Progenitor cell of endocrine pancreas (in vitro differentiated cells): ENCODE measurements around the gene KARS1. TPM values are rescaled to one million over a fixed set of nuclear protein-coding genes. Genes with fewer than 3 reads are reported as not detected.

ENCODE experiments used
- DNase-seq: peaks from one replicate; pipeline ENCODE4 v3.0.0; 2021; ENCODE audit warnings: low spot score; ENCODE audit not compliant: unreplicated experiment
- H3K27ac Mint-ChIP-seq: 2 replicates; pipeline ENCODE4 v1.8.0; 2021; ENCODE audit warnings: mild to moderate bottlenecking, moderate library complexity, mixed read lengths
- H3K27me3 Mint-ChIP-seq: 2 replicates; pipeline ENCODE4 v1.8.0; 2021; ENCODE audit warnings: mixed read lengths
- H3K36me3 Mint-ChIP-seq: 2 replicates; pipeline ENCODE4 v1.8.0; 2022; ENCODE audit warnings: mixed read lengths; ENCODE audit not compliant: insufficient read depth
- H3K4me1 Mint-ChIP-seq: 2 replicates; pipeline ENCODE4 v1.8.0; 2021; ENCODE audit warnings: low read depth, mixed read lengths
- H3K4me3 Mint-ChIP-seq: 2 replicates; pipeline ENCODE4 v1.8.0; 2021; ENCODE audit warnings: low read depth, mild to moderate bottlenecking, moderate library complexity, mixed read lengths
- H3K9me3 Mint-ChIP-seq: 2 replicates; pipeline ENCODE4 v1.8.0; 2021; ENCODE audit warnings: low read depth, mixed read lengths
- CTCF ChIP-seq: fragments of 200-600 bp; sonication (generic); IDR thresholded peaks from one replicate; pipeline ENCODE4 v1.5.0; 2021; ENCODE audit warnings: antibody characterized with exemption, mild to moderate bottlenecking; ENCODE audit not compliant: unreplicated experiment
- total RNA-seq: library from RNA; stranded (reverse); gene quantifications from 2 replicates; pipeline ENCODE4 v1.2.1, GENCODE V29; 2021

The KARS1 gene
- total RNA-seq, 1 donor from 2014 or later = 127 TPM

- Mint-ChIP-seq H3K27ac (peak overlapping the region; percentile 69), H3K4me3 (no peak overlapping the region), H3K4me1 (peaks cover 17% of the 10 kb centered on the region), H3K36me3 (peaks cover 15% of the 10 kb centered on the region), H3K9me3 (no peaks in the 10 kb centered on the region), H3K27me3 (no peaks in the 10 kb centered on the region)
- no peak for DNase-seq
- no peak for TF ChIP-seq CTCF
These were observed 26.9 kb downstream of the KARS1 start for GRCh38 chr16:75620326-75621169.

- H3K27ac Mint-ChIP-seq = no peak overlapping the region
- H3K36me3 Mint-ChIP-seq = peaks cover 17% of the 10 kb centered on the region
- no peak for TF ChIP-seq CTCF
- peaks cover 15% of the 10 kb centered on the region for H3K4me1 Mint-ChIP-seq
- no peaks in the 10 kb centered on the region for H3K9me3 Mint-ChIP-seq
- H3K4me3 Mint-ChIP-seq = no peak overlapping the region
- no peaks in the 10 kb centered on the region for H3K27me3 Mint-ChIP-seq
- DNase-seq = no peak
These were observed 28.7 kb downstream of the KARS1 start for GRCh38 chr16:75618780-75619179.

- no peak overlapping the region for H3K27ac Mint-ChIP-seq
- H3K4me3 Mint-ChIP-seq = no peak overlapping the region
- H3K36me3 Mint-ChIP-seq = peaks cover 18% of the 10 kb centered on the region
- H3K4me1 Mint-ChIP-seq = peaks cover 10% of the 10 kb centered on the region
- no peak for TF ChIP-seq CTCF
- DNase-seq = no peak
- H3K27me3 Mint-ChIP-seq = no peaks in the 10 kb centered on the region
- H3K9me3 Mint-ChIP-seq = no peaks in the 10 kb centered on the region
These were observed 30.3 kb downstream of the KARS1 start for GRCh38 chr16:75617121-75617520.

- Mint-ChIP-seq H3K36me3 (peaks cover 18% of the 10 kb centered on the region), H3K27ac (no peak overlapping the region), H3K9me3 (no peaks in the 10 kb centered on the region), H3K4me1 (peaks cover 5% of the 10 kb centered on the region), H3K4me3 (no peak overlapping the region), H3K27me3 (no peaks in the 10 kb centered on the region)
- TF ChIP-seq CTCF = no peak
- DNase-seq = no peak
These were observed 30.9 kb downstream of the KARS1 start for GRCh38 chr16:75616521-75617010.

GRCh38 chr16:75615619-75616018 is 31.8 kb downstream of the KARS1 start:
- Mint-ChIP-seq H3K9me3 (no peaks in the 10 kb centered on the region), H3K4me1 (no peaks in the 10 kb centered on the region), H3K4me3 (no peak overlapping the region), H3K27ac (no peak overlapping the region), H3K27me3 (no peaks in the 10 kb centered on the region), H3K36me3 (peaks cover 18% of the 10 kb centered on the region)
- no peak for TF ChIP-seq CTCF
- DNase-seq = no peak
